GM10847 (cell line): ENCODE results near the gene RAD51B.

Experiments used
- POLR2A ChIP-seq: IDR thresholded peaks from 2 replicates; pipeline ENCODE4 v1.6.1; 2011; ENCODE audit not compliant: insufficient read length; ENCODE audit errors: extremely low read depth

Gene RAD51B

DNA sequence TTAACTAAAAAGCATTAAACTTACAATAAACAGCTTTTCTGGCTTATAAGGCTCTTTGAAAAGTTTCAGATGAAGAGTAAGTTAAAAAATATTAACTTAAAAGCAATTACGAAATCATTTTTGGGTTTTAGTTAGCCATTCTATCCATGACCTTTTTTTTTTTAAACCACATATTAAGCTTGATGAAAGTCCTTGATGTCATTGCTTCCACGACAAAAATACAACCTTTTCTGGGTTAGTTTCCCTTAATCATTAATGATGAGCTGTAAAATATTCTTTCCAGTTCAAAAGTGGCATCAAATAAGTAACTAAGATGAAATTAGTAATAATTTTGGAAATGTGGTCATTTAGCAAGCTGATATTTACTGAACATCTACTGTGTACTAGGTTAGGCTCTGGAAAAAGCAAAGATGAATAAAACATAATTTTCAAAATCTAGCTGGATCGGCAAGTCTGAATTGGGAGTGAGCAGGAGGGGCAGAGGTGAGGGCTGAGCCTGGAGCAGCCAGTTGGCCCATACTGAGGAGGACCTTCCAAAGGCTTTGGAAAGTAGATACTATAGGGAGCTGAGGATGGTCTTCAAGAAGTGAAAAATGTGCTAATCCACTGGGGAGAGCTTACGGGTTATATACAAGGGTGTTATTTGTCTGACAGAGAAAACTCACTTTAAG, 628.1 kb downstream of the RAD51B start:
- TF ChIP-seq POLR2A = no peak

DNA sequence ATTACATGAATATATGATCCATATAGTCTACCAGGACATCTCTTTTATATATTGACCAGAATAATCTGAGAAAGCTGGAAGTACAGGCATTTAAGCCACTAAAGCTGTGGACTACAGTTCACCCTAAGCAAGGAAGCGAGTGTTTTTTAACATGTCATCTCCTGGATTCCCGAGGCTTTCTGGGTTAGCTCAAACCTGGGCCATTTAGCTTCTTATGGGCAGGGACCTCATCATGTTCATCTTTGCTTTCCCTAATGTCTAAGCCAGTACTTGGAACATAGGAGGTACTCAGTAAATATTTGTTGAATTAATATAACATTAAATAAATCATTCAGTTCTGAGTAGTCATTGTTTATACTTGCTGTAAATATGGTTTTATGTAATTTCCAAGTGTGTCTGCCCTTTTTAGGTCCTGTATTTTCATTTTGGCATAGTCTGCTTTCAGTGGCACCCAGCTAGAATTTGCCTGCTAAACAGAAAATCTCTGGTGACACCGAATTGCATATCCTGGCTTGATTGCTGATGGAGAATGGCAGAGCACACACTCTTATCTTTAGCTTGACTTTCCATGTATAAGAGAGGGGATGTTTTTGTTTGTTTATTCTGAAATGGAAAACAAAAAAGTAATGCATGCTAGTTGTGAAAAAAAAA, 628.8 kb downstream of the RAD51B start:
- TF ChIP-seq POLR2A = no peak

DNA sequence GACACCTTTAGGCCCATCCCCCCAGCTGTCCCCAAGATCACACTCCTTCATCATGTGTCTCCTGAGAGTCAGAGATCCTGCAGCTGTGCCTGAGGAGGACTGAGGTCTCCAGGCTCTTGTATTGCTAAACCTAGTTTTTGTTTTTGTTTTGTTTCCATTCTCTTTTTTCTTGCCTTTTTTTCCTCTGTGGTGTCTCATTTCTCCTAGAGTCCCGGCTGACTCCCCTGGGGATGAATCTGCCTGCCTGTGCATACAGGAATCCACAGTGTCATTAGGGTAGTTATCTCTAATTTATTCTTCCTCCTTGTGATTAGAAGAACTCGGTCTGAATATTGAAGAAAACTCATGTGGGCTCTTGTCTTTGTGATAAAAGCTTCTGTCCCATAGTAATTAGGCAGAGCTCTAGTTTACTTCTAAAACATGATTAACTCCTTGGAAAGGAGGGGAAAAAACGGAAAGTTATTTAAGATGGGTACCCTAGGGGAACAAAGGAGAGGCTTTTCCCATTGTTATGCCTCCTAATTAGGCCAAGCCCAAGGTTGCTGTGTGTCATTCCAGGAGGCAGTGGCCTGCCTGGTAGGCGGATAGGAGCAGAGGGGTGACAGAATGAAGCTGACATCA, 630.1 kb downstream of the RAD51B start:
- no peak for TF ChIP-seq POLR2A

DNA sequence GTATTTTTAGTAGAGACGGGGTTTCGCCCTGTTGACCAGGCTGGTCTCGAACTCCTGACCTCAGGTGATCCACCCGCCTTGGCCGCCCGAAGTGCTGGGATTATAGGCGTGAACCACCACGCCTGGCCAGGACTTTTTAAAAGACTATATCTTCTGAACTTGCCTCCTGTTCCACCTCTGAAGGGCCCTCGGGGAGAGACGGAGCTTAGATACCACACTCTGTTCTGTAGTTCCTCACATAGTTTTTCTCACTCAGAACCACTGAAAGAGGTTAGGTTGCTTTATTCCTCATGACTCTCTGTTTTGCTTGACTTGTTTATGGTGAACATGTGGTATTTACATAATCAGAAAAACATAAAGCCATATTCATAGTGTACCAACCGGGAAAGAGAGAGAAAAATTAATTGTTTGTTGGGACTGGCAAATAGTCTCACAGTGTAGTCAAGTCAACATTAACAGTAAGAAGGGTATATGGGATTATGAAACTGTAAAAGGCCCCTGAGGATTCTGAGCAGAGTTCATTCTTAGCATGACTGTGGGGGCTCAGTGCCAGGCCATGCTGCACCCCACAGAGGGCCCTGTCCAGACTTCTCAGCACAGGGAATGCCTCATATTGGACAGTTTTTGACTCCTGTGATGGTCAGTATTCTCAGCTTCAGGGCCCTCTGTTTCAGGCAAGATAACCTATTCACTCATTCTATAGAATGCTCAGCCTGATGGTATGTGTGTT, 631.0 kb downstream of the RAD51B start:
- no peak for TF ChIP-seq POLR2A

DNA sequence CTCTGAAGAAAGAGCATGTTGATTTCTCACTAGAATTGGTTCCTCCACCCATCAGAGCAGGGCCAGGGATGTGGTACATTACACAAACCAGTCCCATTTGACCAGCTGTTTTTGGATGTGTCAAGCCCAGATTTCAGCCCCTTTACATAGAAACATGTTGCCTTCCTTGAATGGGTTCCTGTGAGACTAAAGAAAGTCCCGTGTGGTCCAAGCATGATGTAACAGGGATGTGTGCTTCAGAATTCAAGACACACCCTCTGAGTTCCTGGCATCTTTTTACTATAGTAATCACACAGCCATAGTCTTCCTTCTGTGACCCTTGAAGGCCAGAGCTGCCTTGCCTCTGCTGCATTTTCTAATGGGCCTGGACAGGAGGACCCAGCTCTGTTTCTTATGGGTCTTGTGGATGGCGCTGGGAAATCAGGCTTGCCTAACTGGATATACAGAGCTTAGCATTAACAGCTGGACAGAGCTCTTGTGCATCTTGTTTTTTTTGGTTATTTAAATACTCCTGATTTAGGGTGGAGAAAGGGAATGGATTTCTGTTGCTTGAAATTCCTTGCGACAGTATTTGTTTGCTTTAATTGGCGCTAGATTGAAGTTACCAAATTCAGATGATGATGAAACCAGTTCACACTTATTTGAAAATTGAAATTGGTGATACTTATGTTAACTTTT, 632.3 kb downstream of the RAD51B start:
- TF ChIP-seq POLR2A = no peak

DNA sequence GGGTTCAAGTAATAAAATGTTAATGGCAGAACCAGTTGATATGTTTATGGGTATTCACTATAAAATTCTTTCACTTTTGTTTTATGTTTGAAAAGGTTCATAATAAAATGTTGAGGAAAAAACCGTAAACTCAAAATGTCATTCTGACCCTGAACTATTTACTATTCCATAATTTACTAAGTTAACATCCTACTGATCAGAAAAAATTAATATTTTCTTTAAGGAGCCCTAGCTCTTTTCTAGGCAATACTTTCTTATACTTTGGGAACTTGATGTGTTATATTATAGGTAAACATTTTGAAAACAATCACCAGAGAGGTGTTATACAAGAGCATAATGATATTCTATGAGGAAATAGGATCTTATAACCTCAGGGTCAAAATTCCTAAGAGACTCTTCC, 638.7 kb downstream of the RAD51B start:
- TF ChIP-seq POLR2A = no peak

DNA sequence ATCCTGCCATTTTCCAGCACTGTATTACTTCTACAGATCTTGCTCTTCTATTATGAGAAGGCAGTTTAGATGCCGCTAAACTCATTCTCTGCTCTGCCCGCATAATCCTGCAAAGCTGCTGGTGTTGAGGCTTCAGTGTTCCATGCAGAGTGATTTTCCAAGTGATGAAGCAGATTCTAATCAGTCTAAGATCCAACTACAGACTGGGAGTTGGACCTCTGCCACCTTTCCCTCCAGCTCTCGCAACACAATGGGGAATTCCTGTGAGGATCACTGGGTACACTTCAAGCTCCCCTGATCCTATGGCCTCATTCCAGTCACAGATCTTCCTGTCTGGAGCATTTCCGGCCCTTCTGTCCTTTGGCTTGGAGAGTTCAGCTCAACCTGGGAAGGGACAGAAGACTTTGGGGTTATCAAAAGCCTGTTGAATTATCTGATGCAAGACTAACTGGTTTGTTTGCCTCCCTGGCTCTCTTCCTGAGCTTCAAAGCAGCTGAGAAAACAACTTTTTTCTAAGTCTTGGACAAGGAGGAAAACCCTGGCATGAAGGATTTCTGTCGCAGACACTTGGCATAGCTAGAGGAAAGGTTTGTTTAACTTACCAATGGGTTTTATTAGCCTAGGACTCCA, 639.4 kb downstream of the RAD51B start:
- TF ChIP-seq POLR2A = no peak

DNA sequence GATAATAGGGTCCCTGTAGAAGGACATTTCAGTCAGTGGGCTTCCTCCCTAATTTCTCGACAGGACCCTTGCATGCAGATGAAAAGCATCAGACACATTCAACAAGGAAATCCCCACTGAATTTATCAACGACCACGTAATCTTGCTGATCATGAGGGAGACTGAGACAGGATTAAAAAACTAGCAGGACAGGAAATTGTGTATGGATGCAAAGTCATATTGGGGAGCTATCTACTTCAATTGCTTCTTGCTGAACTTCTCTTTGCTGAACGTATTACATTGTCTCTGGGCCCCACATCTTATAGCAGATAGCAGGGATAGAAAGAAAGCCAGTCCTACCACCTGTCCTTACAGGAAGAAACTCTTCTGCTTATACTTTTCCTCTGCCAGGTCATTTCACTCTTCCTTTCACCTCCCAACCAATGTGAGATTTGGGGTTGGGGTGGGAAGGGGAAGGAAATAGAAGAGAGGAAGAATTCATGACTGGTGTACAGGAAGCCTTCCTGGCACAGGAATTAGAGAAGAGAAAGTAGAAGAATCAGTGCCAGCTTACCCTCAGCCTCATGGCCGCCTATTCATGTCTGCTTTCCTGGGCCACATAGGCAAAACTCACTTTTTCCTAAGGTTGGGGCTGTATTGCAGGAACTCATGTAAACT, 640.0 kb downstream of the RAD51B start:
- no peak for TF ChIP-seq POLR2A

DNA sequence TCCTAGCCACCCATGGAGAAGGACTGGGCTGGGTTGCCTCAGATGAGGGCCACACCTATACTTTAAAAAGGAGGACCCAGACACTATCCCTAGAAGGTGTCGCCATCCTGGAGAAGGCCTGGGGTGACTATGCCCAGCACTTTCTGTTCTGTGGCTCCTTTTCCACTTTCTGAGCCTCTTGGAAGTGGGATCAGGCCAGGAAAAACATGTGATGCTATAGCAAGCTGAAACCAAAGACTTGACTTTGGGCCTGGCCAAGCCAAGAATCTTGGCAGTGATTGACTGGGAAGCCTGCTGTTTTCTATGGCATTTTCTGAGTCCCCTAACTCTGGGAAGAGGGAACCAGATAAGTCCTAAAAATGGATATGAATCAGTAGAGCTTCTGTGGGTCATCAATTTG, 641.0 kb downstream of the RAD51B start:
- TF ChIP-seq POLR2A = no peak

DNA sequence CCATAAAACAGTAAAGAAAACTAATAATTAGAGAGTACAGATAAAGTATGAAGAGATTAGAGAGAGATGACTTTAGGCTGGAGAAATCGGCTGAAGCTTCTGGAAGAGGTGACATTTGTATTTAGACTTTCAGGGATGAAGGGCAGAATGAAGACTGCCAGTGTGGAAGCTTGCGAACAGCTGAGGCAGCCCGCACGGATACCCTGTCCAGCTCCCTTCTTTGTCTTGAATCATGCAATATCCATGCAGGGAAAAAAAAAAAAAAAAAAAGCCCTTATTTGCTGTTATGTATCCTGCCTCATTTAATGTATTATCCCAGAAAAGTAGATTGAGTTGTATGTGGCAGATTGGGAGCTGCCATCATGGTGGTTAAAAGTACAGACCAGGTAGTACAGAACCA, 641.5 kb downstream of the RAD51B start:
- TF ChIP-seq POLR2A = no peak

DNA sequence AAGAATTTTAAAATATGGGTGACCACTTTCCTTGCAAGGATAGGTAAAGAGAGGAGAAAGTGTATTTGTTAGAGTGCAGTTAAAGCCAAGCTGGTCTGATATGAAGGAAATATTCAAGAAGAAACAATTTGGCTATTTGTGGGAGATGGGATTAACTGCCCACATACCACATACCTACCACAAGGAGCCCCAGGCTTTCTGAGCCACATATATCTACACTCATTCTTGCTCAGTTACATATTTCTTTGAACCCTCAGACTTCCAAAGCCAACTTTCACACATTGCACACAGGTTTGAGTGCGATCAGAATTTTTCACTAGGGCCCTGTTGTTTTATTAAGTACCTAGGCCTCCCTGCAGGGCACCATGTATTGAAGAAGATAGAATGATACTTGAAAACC, 643.1 kb downstream of the RAD51B start:
- TF ChIP-seq POLR2A = no peak

DNA sequence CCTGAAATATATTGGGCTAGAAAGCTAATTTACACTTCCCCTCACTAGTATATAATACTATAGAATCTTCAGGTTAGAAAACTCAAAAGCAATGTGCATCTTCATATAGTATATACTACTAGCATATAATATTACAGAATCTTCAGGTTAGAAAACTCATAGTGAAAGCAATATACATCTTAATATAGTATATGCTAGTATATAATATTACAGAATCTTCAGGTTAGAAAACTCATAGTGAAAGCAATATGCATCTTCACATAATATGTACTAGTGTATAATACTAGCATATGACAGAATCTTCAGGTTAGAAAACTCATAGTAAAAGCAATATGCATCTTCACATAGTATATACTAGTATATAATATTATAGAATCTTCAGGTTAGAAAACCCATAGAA, 643.7 kb downstream of the RAD51B start:
- no peak for TF ChIP-seq POLR2A

DNA sequence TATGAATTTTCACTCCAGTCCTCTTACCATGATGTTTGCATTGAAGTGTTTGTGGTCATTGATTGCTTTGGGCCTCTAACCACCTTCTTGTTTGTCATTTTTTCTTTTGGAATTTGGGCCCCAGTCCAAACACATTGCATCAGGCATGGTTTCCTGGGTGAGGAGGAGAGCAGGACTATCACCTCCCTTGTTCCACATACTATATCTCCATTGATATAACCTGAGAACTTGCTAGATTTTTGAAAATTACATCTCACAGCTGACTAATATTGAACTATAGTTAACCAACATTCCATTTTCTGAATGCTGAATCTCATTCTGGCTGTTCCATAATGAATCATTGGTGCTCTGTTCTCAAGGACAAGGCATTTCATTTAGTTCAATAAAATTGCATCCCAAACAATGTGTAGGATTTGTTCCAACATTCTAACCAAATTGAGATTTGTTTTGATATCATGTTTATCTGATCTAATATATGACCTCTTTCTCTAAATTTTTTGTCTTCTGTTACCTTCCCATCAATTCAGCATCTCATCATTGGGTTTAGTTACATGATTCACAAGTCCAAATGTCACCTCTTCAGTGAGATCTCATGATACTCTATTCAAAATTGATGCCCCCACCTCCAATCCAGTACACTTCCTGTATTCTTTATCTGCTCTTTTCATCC, 644.3 kb downstream of the RAD51B start:
- TF ChIP-seq POLR2A = no peak

DNA sequence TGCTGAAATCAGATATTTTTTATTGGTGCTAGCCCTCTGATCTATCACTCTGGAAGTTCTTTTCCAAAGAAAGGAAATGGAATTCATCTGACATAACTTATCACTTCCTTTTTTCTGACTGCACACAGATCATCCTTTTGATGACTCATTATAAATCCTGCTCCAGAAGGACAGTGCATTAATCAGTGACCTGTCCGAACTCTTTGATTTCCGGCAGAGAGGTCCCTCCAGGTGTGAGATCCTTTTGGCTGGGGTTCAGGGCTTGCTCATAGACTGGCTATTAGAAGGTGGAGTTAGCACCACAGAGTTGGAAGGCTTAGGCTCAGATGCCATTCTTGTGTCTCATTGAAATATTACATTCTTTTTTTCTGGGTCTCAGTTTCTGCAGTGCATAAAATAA, 645.1 kb downstream of the RAD51B start:
- no peak for TF ChIP-seq POLR2A
